Uterus (tissue), 2 donors: ENCODE data around the gene LRRC3.
"Not testable (repeated sequence)": the region's sequence is repeated elsewhere in the genome, so short reads cannot be mapped to it uniquely, and the experiment has no call there.

Experiments used
- CTCF ChIP-seq, 4 experiments: fragments of 200-600 bp in 2 of 4; fragments of 450-650 bp in 2 of 4; sonication (generic) in 2 of 4; IDR thresholded peaks; one replicate each; pipeline ENCODE4 v1.5.1; 2016 to 2019; ENCODE audit warnings: antibody characterized with exemption in 4 of 4, mild to moderate bottlenecking in 2 of 4, moderate library complexity in 1 of 4
- POLR2A ChIP-seq, 2 donors: fragments of 450-650 bp; IDR thresholded peaks; one replicate each; pipeline ENCODE4 v1.6.1; 2016; ENCODE audit warnings: antibody characterized with exemption in 2 of 2, mild to moderate bottlenecking in 1 of 2, moderate library complexity in 1 of 2

- not testable (repeated sequence) for TF ChIP-seq CTCF, POLR2A (IDR thresholded peaks at IDR 0.05)
Observed at GRCh38 chr21:44503006-44503889, 47.9 kb downstream of the LRRC3 start.
